Stimulated activated CD4-positive, alpha-beta T cell treated with anti-CD3 and anti-CD28 coated beads, Interleukin-15, amount 100 ng/mL, for 48 hours (primary cell): ENCODE data around the gene FAM107B.

ENCODE experiments used
- DNase-seq, 2 donors: peaks; one replicate each; pipeline ENCODE4 v3.0.0-alpha.2; 2020; ENCODE audit warnings: low read depth in 2 of 2

The FAM107B gene

GRCh38 chr10:14499601-14499904 lies 275.1 kb downstream of the FAM107B start:
- no peak for DNase-seq

- no peak for DNase-seq
These were observed 276.4 kb downstream of the FAM107B start for GRCh38 chr10:14498326-14498725.

DNA sequence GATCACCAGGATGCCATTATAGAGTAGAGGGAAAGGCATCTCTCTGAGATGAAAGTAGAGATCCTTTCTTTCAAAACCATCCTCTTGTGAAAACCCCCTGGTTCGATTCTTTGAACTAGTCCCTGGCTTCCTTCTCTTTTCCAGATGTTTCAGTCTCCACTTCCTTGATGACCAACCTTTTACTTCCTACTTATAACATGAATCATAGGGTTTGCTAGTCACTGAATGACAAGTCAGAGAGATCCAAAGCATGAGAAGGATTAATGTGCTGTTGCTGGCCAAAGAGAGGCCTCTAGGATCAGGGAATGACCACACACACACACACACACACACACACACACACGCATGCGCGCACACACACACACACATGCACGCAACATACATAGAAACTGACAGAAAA lies 282.9 kb downstream of the FAM107B start:
- DNase-seq: no peak

DNA sequence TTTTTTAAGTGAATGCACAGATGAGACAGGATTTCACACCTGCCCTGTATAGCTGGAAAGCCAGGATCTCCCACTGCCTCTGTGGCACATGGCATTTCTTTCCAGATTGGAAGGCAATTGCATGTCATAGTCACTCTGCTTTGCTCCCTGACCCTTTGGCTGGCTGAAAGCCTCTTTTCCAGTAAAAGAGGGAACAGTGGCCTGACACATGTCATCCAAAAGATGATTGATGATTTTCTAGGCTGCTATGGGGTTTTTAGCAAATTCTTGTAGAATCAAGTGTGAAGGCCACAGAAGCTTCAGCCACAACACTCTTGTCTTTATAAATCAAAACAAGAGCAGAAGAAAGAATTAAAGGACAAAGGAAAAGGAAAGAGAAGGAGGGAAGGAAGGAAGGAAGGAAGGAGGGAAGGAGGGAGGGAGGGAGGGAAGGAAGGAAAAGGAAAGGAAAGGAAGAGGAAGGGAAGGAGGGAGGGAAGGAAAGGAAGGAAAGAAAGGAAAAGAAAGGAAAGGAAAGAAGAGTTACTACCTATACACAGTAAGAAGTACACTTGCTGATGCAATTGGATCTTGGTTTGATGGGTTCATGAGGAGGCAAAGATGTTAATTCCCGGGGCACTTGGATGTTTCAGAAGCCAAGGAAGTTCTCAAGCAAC lies 285.0 kb downstream of the FAM107B start:
- no peak for DNase-seq

- DNase-seq: no peak
These were observed 287.2 kb downstream of the FAM107B start for GRCh38 chr10:14487488-14487883.

DNA sequence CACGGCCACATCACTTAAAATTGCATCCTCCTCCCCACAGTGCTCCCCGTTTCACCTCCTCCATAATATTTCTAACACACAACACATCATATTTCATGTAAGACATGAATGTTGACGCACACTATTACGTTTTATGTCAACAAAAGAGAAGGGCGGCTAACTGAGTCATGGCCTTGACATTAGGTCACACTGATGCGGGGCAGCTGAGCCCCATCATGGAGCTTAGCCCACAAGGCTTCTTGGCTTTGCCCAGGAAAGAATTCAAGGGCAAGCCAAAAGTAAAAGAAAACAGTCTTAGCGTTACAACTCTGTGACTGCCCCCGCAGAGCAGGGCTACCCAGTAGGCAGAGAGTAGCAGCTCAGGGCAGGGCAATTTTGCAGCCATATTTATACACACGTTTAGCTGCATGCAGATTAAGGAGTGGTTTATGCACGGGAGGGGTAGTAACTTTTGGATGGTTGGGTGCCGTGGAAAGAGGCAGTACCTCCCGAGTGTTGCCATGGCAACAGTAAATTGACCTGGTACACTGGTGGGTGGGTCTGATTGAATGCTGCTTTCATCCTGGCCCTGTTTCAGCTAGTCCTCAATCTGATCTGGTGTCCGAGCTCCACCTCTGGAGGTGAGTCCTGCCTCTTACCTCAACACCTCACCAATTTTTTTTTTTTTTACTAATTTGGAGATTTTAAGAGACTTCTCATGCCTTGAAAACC lies 287.8 kb downstream of the FAM107B start:
- no peak for DNase-seq

DNA sequence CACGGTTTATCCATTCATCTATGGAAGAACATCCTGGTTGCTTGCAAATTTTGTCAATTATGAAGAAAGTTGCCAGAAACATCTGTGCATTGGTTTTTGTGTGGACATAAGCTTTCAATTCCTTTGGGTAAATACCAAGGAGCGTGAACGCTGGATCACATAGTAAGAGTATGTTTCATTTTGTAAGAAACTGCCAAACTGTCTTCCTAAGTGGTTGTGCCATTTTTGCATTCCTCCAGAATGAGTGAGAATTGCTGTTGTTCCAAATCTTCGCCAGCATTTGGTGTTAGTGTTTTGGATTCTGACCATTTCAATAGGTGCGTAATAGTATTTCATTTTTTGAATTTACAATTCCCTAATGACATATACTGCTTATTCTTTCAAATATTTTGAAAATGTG lies 288.7 kb downstream of the FAM107B start:
- no peak for DNase-seq

GRCh38 chr10:14483417-14483816 lies 291.3 kb downstream of the FAM107B start:
- DNase-seq: no peak

DNA sequence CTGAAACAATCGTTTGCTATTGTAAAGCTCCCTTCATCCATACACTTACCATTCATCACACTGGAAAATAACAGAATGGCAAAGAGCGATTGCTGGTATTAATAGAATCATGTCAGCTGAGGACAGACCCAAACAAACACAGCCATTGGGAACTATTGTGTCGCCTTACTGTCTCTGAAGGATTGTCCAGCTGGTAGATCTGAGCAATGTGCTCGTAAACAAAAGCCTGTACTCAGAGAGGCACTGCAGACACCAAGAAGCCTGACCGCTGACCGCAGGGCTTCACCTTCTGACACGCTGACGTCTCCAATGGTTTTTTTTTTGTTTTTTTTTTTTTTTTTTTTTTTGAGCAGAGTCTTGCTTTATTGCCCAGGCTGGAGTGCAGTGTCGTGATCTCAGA lies 292.9 kb downstream of the FAM107B start:
- no peak for DNase-seq

DNA sequence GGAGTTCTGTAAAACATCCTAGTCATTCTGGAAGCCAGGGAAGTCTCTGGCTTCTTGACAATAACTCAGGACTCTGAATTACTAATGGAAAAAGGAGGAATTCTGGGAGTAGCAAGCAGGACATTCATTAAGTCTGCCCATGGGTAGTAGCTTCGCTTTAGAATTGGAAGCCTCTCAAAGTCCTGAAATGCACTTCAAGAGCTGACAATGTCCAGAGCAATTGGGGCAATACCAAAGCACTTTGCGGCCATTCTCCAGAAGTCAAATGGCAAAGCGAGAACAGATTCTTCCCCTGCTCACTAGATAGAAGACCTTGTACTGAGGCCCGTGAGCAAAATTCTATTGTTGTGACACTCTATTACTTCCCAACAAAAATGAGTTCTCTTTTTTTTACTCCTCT lies 293.7 kb downstream of the FAM107B start:
- DNase-seq: no peak

GRCh38 chr10:14478604-14479003 lies 296.1 kb downstream of the FAM107B start:
- DNase-seq: no peak

DNA sequence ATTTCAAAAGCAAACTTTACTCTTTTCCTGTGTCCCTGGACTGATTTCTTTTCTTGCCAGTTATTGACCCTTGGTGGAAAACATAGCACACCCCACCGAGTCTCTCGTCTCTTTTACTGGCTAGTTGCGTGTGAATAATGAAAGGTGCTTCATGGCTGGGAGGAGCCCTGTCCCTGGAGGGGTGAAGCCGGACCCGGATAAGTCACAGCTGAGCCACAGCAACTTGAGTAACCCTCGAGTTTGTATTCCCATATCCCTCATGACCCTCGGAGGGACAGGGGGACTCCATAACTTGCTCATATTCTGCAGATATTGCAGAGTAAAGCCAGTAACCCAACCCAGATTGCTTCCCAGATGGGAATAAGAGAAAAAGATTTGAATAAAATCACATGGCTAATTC lies 296.5 kb downstream of the FAM107B start:
- no peak for DNase-seq

DNA sequence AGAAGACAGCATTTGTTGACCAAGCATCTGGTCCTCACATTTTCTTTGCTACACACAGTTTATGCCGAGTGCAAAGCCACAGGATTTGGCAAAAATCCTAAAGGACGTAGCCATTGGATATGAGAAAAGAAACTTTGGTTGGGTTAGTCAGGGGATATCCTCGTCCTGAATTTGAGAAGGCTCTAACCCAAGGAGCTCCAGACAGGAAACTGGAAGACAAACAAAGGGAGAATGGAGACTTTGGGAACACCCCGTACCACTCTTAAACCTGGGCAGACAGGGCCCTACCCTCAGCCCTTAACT lies 297.3 kb downstream of the FAM107B start:
- DNase-seq: no peak

DNA sequence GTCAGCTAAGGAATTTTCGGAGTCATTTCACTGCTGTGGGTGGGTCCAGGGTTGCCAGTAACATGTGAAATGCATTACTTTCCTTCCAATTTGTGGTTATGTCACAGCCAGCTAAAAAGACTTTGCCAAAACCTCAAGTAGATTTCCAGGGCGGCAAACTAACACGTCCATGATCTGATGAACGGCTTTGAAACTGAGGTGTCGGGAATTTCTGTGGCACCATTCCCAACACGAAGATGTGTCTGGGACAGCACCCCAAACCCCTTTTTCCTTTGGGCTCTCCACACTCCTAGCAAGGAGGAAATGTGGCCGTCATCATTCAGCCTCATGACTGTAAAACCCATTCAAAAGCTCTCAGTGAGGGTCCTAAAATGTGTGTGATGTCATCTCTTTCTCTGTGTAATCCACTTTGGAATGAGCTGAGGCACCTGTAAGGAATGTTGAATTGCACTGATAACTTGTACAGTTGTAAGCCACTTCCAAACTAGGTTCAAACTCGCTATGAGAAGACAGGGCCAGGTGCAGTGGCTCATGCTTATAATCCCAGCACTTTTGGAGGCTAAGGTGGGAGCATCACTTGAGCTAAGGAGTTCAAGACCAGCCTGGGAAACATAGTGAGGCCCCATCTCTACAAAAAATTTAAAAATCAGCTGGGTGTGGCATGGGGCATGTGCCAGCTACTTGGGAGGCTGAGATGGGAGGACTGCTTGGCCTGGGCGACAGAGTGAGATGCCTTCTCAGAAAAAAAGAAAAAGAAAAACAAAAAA lies 297.9 kb downstream of the FAM107B start:
- DNase-seq: no peak

DNA sequence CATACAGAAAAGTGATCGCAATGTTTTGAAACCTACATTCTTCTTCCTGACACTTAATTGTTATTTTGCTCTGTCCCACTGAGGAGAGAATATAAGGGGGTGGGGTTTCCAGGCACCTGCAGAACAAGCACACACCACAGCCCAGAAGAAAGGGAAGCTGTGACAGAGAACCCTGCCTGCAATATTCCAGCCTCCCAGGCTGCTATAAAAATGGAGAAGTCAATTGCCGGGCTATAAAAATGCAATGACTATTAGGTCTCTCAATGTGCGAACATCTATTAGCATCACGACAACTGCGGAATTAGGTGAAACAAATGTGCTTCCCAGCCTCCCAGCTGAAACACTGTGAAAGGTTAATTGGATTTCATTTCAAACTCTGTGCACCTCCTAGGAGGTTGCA lies 298.7 kb downstream of the FAM107B start:
- no peak for DNase-seq

GRCh38 chr10:14474656-14475055 lies 300.0 kb downstream of the FAM107B start:
- no peak for DNase-seq

DNA sequence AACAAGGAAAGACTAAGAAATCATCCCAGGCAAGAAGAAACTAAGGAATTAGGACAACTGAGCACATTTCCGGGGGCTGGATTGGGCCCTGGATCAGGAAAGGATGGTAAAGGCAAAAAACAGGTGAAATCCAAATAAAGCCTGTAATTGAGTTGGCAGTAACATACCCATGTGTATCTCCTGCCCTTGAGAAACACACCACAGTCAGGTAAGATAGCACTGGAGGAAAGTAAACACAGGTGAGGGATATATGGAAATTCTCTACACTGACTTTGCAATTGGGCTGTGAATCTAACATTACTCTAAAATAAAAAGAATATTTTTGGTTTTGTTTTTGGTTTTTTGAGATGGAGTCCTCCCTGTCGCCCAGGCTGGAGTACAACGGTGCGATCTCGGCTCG lies 303.8 kb downstream of the FAM107B start:
- no peak for DNase-seq

DNA sequence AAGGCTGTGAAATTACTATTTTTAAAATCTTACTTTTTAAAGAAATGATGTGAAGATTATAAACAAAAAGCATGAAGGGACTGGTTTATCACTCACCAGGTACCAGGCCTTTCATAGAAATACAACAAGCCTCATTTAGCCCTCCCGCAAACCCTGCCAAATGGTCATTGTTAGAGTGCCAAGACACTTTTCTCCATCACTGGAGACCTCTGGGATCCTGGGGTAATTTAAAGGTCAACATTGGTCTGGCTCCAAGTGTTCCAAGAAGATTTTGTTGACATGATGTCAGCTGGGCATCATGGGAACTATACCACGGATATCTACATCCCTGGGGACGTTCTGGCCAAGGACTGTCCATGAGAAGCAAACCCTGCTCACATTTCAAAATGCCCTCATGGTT lies 306.0 kb downstream of the FAM107B start:
- DNase-seq: no peak
